GM12891 (cell line): ENCODE measurements around the gene XXYLT1.

Experiments used
- DNase-seq: peaks from one replicate; pipeline ENCODE4 v3.0.0; 2011; ENCODE audit warnings: low spot score; ENCODE audit not compliant: insufficient read length
- FAIRE-seq: peaks from 2 replicates; lab custom pipeline; 2011; peaks lifted over from hg19 to GRCh38; lab: Jason Lieb, UNC
- PAX5 ChIP-seq: IDR thresholded peaks from 2 replicates; pipeline ENCODE4 v1.6.1; 2011; ENCODE audit warnings: low read length, moderate library complexity, mild to moderate bottlenecking; ENCODE audit not compliant: insufficient read depth, severe bottlenecking
- POLR2A ChIP-seq: IDR thresholded peaks from 2 replicates; pipeline ENCODE4 v1.6.1; 2011; ENCODE audit warnings: low read depth, low read length, control low read depth
- POLR2AphosphoS5 ChIP-seq: IDR thresholded peaks from 2 replicates; pipeline ENCODE4 v1.6.1; 2011; ENCODE audit warnings: low read depth, low read length, control low read depth
- POU2F2 ChIP-seq: IDR thresholded peaks from 2 replicates; pipeline ENCODE4 v1.6.1; 2011; ENCODE audit warnings: low read depth, mild to moderate bottlenecking, control low read depth, low read length, moderate library complexity
- SPI1 ChIP-seq: IDR thresholded peaks from 2 replicates; pipeline ENCODE4 v1.6.1; 2011; ENCODE audit warnings: low read depth, low read length, control low read depth
- TAF1 ChIP-seq: IDR thresholded peaks from 2 replicates; pipeline ENCODE4 v1.6.1; 2011; ENCODE audit warnings: low read depth, low read length, control low read depth

XXYLT1 gene

GRCh38 chr3:195073866-195074860 lies 196.8 kb downstream of the XXYLT1 start:
- TF ChIP-seq POU2F2 = no peak
- no peak for TF ChIP-seq POLR2A
- no peak for TF ChIP-seq PAX5
- no peak for TF ChIP-seq TAF1
- DNase-seq = no peak
- no peak for FAIRE-seq

GRCh38 chr3:195072916-195073564 lies 197.9 kb downstream of the XXYLT1 start:
- no peak for FAIRE-seq
- DNase-seq = no peak
- TF ChIP-seq POU2F2 (no peak), SPI1 (no peak), TAF1 (no peak), PAX5 (no peak), POLR2A (no peak), POLR2AphosphoS5 (no peak)

GRCh38 chr3:195071916-195072820 lies 198.8 kb downstream of the XXYLT1 start:
- DNase-seq (no peak), FAIRE-seq (no peak)
- TF ChIP-seq TAF1 (no peak), POLR2A (no peak), POU2F2 (no peak), SPI1 (no peak), PAX5 (no peak), POLR2AphosphoS5 (no peak)

- FAIRE-seq (no peak), DNase-seq (no peak)
- TF ChIP-seq SPI1 = no peak
- no peak for TF ChIP-seq POU2F2
- TF ChIP-seq POLR2AphosphoS5 = no peak
- no peak for TF ChIP-seq TAF1
- TF ChIP-seq POLR2A = no peak
- no peak for TF ChIP-seq PAX5
These were observed 199.8 kb downstream of the XXYLT1 start for GRCh38 chr3:195071011-195071728.

GRCh38 chr3:195070336-195070735 lies 200.6 kb downstream of the XXYLT1 start:
- DNase-seq (no peak), FAIRE-seq (no peak)
- no peak for TF ChIP-seq SPI1
- no peak for TF ChIP-seq TAF1
- no peak for TF ChIP-seq POLR2A
- TF ChIP-seq PAX5 = no peak
- no peak for TF ChIP-seq POU2F2
- TF ChIP-seq POLR2AphosphoS5 = no peak

- TF ChIP-seq SPI1 = no peak
- no peak for TF ChIP-seq TAF1
- TF ChIP-seq POLR2AphosphoS5 = no peak
- no peak for TF ChIP-seq PAX5
- TF ChIP-seq POU2F2 = no peak
- TF ChIP-seq POLR2A = no peak
- DNase-seq (no peak), FAIRE-seq (no peak)
These were observed 201.3 kb downstream of the XXYLT1 start for GRCh38 chr3:195069501-195070251.

- no peak for DNase-seq
- no peak for FAIRE-seq
- TF ChIP-seq POU2F2 (no peak), SPI1 (no peak), POLR2AphosphoS5 (no peak), POLR2A (no peak), TAF1 (no peak), PAX5 (no peak)
These were observed 202.6 kb downstream of the XXYLT1 start for GRCh38 chr3:195068084-195069080.
